ENCODE results near the gene BEAN1.

GRCh38 chr16:66377324-66377723, 49.8 kb upstream of the BEAN1 start:
- TF ChIP-seq, protein P1, sequence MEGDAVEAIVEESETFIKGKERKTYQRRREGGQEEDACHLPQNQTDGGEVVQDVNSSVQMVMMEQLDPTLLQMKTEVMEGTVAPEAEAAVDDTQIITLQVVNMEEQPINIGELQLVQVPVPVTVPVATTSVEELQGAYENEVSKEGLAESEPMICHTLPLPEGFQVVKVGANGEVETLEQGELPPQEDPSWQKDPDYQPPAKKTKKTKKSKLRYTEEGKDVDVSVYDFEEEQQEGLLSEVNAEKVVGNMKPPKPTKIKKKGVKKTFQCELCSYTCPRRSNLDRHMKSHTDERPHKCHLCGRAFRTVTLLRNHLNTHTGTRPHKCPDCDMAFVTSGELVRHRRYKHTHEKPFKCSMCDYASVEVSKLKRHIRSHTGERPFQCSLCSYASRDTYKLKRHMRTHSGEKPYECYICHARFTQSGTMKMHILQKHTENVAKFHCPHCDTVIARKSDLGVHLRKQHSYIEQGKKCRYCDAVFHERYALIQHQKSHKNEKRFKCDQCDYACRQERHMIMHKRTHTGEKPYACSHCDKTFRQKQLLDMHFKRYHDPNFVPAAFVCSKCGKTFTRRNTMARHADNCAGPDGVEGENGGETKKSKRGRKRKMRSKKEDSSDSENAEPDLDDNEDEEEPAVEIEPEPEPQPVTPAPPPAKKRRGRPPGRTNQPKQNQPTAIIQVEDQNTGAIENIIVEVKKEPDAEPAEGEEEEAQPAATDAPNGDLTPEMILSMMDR (IDR thresholded peaks at IDR 0.05), result no peak
- no peak for TF ChIP-seq POLR2A (IDR thresholded peaks at IDR 0.05)

Data from esophagus squamous epithelium (tissue), 4 donors.